GM21390 (cell line): ENCODE measurements around the gene A1BG.
A peak's percentile ranks its signal among the peaks of the same experiment; 100 is the strongest.
"Not testable (repeated sequence)": the region's sequence is repeated elsewhere in the genome, so short reads cannot be mapped to it uniquely, and the experiment has no call there.

ENCODE experiments used
- ATAC-seq: cut with Tn5 transposase; IDR thresholded peaks from one replicate; pipeline ENCODE4 v1.9.1; 2021; ENCODE audit not compliant: unreplicated experiment

Gene A1BG

GRCh38 chr19:58361900-58362271 is 8.6 kb upstream of the A1BG start:
- ATAC-seq: peak; percentile 1

DNA sequence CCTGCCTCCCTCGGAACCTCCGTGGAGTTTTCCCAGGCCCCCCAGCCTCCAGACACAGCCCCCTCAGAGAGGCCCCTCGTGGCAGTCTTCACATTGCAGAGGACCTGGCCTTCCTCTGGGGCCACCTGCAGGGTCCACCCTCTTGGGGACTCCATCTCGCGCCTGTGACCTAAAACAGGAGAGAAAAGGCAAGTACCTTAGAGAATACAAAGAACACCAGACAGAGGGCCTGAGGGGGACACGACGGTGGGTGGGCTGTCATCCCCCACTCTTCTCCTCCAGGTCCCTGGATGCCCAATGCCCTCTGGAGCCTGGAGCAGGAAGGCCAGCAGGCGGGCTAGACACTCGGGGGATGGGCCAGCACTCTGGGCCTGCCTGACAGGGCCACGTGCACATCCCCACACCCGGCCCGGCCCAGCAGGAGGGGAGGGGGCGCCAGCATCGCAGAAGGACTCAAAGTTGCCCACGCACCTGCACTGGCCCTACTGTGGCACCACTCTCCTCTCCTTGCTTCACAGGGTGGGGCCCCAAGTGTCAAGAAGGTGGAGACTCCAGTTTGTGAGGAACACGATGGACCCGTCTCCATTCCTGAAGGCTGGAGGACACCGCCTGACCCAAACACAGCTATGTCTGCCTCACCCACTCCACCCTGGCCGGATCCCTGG is 4.3 kb upstream of the A1BG start:
- ATAC-seq: no peak

DNA sequence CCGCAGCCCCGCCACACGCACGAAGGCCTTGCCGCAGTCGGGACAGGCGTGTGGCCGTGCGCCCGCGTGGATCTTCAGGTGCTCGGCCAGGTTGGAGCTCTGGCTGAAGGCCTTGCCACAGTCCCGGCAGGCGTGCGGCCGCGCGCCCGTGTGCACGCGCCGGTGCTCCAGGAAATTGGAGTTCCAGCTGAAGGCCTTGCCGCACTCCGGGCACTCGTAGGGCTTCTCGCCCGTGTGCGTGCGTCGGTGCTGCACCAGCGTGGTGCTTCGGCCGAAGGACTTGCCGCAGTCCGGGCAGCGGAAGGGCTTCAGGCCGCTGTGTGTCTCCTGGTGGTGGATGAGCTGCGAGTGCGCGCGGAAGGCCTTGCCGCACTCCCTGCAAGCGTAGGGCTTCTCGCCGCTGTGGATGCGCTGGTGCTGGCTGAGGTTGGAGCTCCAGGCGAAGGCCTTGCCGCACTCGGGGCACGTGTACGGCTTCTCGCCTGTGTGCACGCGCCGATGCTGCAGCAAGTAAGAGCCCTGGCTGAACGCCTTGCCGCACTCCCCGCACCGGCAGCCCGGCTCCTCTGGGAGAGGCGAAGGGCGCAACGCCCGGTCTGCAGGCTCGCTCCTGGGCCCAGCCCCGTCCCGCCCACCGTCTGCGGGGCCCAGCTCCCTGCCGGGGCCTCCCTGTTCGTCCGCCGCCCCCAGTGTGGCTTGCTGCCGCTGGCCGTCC is 3.6 kb upstream of the A1BG start:
- no peak for ATAC-seq

DNA sequence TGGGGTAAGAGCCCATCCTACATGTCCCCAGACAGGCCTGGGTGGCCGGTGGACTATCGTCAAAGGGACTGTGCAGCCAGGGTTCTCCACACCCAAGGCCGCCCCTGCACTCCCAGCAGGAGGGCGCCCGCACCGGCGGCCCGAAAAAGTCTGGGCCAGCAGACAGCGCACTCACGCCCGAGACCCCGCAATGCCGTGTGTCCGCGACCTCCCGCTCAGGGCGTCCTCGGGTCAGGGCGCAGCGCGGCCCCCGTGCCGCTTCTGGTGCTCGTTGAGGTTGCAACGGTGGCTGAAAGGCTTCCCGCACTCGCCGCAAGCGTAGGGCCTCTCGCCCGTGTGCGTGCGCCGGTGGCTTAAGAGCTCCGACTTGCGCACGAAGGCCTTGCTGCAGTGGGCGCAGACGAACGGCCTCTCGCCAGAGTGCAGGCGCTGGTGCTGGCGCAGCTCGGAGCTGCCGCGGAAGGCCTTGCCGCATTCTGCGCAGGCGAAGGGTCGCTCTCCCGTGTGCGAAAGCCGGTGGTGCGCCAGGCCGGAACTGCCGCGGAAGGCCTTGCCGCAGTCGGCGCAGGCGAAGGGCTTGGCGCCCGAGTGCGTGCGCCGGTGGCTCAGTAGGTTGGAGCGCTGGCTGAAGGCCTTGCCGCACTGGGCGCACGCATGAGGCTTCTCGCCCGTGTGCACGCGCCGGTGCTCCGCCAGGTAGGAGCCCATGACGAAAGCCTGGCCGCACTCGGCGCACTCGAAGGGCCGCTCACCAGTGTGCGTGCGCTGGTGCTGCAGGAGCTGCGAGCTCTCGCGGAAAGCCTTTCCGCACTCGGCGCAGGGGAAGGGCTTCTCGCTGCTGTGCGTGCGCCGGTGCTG is 2.8 kb upstream of the A1BG start:
- ATAC-seq: no peak

DNA sequence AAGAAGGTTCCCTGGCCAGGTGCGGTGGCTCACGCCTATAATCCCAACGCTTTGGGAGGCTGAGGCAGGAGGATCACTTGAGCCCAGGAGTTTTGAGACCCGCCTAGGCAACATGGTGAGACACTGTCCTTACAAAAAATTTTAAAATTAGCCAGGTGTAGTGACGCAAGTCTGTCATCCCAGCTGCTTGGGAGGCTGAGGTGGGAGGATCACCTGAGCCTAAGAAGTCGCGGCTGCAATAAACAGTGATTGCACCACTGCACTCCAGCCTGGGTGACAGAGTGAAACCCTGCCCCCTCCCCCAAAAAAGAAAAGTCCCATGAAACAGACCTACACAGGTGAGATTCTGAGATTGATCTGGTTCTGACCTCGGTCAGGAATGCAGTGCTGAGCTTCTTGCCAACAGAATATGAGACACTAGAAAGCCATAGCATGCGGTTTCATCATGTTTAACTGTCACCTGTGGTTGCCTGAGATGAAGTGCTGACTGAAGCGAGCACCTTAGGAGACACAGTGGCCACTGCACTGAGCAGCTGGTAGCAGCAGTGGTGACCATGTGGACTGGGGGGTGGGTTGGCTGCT is 2.0 kb upstream of the A1BG start:
- no peak for ATAC-seq

GRCh38 chr19:58354478-58355030 is 1.3 kb upstream of the A1BG start:
- ATAC-seq: no peak

GRCh38 chr19:58353717-58354477 is 605 bp upstream of the A1BG start:
- no peak for ATAC-seq

DNA sequence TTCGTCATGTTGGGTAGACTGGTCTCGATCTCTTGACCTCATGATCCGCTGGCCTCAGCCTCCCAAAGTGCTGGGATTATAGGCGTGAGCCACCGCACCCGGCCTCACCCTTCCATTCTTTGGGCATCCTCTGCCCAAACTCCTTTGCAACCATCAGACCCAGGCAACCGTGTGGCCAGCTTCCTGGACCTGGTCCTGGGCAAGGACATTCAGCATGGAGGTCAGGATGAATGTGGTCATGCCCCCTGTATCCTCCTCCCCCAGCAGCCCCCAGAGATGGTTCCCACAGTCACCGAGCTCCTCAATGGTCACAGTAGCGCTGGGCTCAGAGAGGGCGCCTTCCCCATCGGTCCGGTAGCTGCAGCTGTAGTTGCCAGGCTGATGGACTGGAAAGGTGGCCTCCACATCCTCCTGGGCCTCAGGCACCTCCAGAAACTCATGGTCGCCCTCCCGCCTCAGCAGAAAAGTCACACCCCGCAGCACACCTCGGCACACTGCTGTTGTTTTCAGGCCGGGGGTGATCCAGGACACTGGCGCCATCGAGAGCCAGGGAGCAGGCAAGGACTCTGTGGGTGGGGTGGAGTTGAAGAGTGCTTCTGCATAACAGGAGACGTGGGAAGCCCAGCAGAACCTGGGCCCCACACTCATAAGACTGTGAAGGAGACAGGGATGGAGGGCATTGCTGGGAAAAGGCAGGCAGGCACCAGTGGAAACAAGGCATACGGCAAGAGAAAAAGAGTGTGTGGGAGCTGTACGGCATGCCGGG is 1.1 kb downstream of the A1BG start:
- ATAC-seq: no peak

- ATAC-seq: no peak
Measured at GRCh38 chr19:58351558-58351878, 1.8 kb downstream of the A1BG start.

GRCh38 chr19:58350871-58351557 is 2.3 kb downstream of the A1BG start:
- ATAC-seq: no peak

DNA sequence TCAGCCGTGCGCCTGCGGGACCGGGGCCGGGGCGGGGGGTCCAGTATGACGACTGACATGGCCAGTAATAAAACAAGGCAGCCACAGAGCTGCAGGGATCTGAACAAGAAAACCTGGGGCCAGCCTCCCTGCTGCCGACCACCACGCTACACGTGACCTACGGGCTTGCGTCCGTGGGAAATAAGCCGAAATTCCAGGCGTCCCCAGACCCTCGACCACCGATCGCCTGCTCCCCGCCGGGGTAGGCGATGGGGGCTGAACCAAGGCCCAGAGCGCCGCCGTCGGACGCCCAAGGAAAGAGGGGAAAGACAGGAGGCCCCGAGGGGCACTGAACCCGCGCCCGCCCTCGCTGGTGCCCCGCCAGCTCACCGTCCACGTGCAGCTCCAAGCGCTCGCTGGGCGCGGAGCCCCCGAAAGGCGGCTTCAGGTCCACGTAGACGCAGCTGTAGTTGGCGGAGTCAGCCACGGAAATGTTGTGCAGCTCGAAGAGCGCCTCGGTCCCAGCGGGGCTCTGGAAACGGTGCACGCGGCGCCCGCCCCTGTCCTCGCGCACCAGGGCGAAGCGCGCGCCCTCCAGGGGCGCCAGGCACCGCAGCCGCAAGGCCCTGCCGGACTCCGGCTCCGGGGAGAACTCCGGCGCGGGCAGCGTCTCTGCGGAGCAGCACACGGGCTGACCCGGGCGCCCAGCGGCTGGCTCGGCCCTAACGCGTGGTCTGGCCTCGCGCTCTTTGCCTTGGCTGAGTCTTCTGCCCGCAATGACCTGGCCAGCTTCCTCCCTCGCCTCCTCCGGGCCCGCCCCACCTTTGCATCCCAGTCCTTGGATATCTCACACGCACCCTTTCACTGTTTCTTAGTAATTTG is 3.1 kb downstream of the A1BG start:
- ATAC-seq: no peak

DNA sequence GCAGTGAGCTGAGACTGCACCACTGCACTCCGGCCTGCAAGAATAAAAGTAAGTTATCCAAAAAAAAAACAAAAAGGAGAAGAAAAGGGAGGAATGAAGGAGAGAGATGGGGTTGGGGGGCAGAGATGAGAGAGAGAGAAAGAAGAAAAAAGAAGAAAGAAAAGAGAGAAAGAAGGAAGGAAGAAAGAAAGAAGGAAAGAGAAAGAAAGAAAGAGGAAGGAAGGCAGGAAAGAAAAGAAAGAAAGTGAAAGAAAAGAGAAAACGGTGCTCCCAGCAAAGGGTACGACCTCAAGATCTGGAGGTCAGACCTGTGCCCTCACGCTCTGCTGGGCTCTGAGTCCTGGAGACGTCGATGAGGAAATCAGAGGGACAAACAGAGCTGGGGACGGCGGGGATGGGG is 3.7 kb downstream of the A1BG start:
- no peak for ATAC-seq

GRCh38 chr19:58348080-58348479 is 5.2 kb downstream of the A1BG start:
- ATAC-seq: not testable (repeated sequence)

DNA sequence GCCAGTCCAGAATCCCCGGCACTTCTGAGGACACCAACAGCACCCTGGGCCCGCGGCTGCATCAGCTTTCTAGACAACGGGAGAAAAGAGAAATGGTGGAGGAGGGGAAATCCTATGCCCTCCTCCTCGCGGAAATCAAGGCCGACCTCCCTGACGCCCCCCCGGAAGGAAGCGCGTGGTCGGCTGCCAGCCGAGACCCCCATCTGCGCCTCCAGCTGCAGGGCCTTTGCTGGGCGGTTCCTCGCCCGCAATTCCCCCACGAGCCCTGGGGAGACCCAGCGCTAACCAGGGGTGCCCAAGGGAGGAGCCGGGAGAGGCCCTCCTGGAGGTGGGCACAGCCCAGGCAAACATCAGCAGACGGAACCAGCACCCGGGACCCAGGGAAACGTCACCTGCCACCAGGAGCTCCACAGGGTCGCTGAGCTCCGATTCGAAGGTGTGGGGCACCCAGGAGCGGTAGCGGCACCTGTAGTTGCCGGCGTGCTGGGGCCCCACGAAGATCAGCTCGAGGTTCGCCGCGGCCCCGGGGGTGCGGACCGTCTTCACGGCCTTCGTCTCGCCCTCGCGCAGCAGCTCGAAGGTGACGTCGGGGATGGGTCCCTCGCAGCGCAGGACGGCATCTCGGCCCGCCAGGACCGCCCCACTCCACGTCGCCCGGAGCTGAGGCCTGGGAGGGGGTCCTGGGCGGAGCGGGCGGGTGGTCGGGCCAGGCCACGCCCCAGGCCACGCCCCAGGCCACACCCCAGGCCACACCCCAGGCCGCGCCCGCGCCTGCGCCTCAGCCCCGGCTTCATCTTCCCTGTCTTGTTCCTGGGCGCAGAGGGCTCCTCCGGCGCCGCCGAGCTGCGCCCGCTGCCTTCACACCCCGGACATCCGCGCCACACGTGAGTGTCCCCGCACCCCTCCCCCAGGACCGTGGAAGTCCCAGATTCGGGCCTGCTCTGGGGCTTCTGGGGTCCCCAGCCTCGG is 6.0 kb downstream of the A1BG start:
- ATAC-seq: peak; percentile 87

GRCh38 chr19:58345558-58345957 is 7.7 kb downstream of the A1BG start:
- ATAC-seq: no peak

DNA sequence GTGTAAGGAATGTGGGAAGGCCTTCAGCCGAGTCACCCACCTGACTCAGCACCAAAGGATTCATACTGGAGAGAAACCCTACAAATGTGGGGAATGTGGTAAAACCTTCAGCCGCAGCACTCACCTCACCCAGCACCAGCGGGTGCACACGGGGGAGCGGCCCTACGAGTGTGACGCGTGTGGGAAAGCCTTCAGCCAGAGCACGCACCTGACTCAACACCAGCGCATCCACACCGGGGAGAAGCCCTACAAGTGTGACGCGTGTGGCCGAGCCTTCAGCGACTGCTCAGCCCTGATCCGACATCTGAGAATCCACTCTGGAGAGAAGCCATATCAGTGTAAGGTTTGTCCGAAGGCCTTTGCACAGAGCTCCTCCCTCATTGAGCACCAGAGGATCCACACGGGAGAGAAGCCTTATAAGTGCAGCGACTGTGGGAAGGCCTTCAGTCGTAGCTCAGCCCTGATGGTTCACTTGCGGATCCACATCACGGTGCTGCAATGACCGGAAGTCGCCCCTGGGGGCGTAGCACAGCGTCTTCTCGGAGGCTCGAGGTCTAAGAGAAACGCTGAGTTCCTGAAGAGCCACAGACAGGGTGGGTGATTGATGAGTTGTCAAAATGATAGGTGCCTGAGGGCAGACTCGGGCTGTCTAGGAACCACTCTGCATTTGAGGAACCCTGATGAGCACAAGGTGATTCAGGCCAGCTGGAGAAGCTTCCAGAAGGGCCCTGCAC is 14.3 kb downstream of the A1BG start:
- no peak for ATAC-seq

GRCh38 chr19:58338336-58338735 is 15.0 kb downstream of the A1BG start:
- ATAC-seq: no peak
